GM10266 (cell line): ENCODE data around the gene SENP8.

Experiments used
- DNase-seq: peaks from one replicate; pipeline ENCODE4 v3.0.0; 2012; ENCODE audit errors: extremely low spot score
- CTCF ChIP-seq: IDR thresholded peaks from 2 replicates; pipeline ENCODE4 v1.5.1; 2012; ENCODE audit warnings: mild to moderate bottlenecking, low read depth; ENCODE audit not compliant: control insufficient read depth, insufficient read depth; ENCODE audit errors: missing control alignments

The SENP8 gene

GRCh38 chr15:72156928-72157327 is 38.7 kb downstream of the SENP8 start:
- no peak for DNase-seq
- TF ChIP-seq CTCF, result no peak

- no peak for DNase-seq
- no peak for TF ChIP-seq CTCF
These were observed 42.6 kb downstream of the SENP8 start for GRCh38 chr15:72160696-72161245.

GRCh38 chr15:72161361-72162132 is 43.3 kb downstream of the SENP8 start:
- DNase-seq, result no peak
- no peak for TF ChIP-seq CTCF

- TF ChIP-seq CTCF, result no peak
- DNase-seq, result no peak
These were observed 44.4 kb downstream of the SENP8 start for GRCh38 chr15:72162569-72162968.

GRCh38 chr15:72163719-72164118 is 45.5 kb downstream of the SENP8 start:
- DNase-seq, result no peak
- TF ChIP-seq CTCF, result no peak

GRCh38 chr15:72166716-72167417 is 48.7 kb downstream of the SENP8 start:
- no peak for DNase-seq
- no peak for TF ChIP-seq CTCF

- DNase-seq, result no peak
- no peak for TF ChIP-seq CTCF
These were observed 49.2 kb downstream of the SENP8 start for GRCh38 chr15:72167445-72167844.
